GM13976 (cell line): ENCODE measurements around the gene DHCR24.

Experiments used
- DNase-seq: peaks from one replicate; pipeline ENCODE4 v3.0.0; 2012; ENCODE audit warnings: low spot score
- CTCF ChIP-seq: IDR thresholded peaks from 2 replicates; pipeline ENCODE4 v1.5.1; 2012; ENCODE audit warnings: borderline replicate concordance, mild to moderate bottlenecking; ENCODE audit not compliant: insufficient read depth; ENCODE audit errors: extremely low read depth, missing control alignments, control extremely low read depth
- in situ Hi-C: fragments of 300-500 bp; cut with MboI; formaldehyde crosslinking; loops from one replicate; pipeline ENCODE4 v1.12.0; 2022; ENCODE audit warnings: low sequenced_read_pairs, mixed read lengths, inconsistent platforms; ENCODE audit not compliant: unreplicated experiment

DHCR24 gene

GRCh38 chr1:54848134-54848948 is 38.7 kb downstream of the DHCR24 start:
- no peak for DNase-seq
- TF ChIP-seq CTCF = no peak
- in situ Hi-C loops = no loop called here

- in situ Hi-C loops = no loop called here
- no peak for TF ChIP-seq CTCF
- DNase-seq = no peak
These were observed 40.2 kb downstream of the DHCR24 start for GRCh38 chr1:54846716-54847284.

GRCh38 chr1:54846301-54846700 is 40.7 kb downstream of the DHCR24 start:
- DNase-seq = no peak
- TF ChIP-seq CTCF = no peak
- in situ Hi-C loops = no loop called here

- no peak for DNase-seq
- in situ Hi-C loops = no loop called here
- no peak for TF ChIP-seq CTCF
These were observed 41.2 kb downstream of the DHCR24 start for GRCh38 chr1:54845772-54846171.

GRCh38 chr1:54844564-54844963 is 42.4 kb downstream of the DHCR24 start:
- DNase-seq = no peak
- in situ Hi-C loops = no loop called here
- no peak for TF ChIP-seq CTCF

GRCh38 chr1:54843449-54843848 is 43.5 kb downstream of the DHCR24 start:
- no peak for TF ChIP-seq CTCF
- in situ Hi-C loops = no loop called here
- DNase-seq = no peak
